ENCODE measurements around the gene EHMT1.

EHMT1 gene

GRCh38 chr9:137583347-137583746 lies 35.5 kb upstream of the EHMT1 start:
- no peak for TF ChIP-seq CTCF (IDR thresholded peaks at IDR 0.05; ENCODE audit: poor library complexity, severe bottlenecking)
- no peak for ATAC-seq (ENCODE audit: low read depth)
- Histone ChIP-seq H3K27ac (ENCODE audit: poor library complexity, severe bottlenecking) (no peak overlapping the region), H3K36me3 (ENCODE audit: low read depth) (peaks cover 48% of the 10 kb centered on the region), H3K4me1 (ENCODE audit: insufficient read depth, poor library complexity, severe bottlenecking) (no peaks in the 10 kb centered on the region), H3K9me3 (ENCODE audit: severe bottlenecking) (no peaks in the 10 kb centered on the region), H3K4me3 (ENCODE audit: severe bottlenecking) (no peak overlapping the region), H3K27me3 (ENCODE audit: insufficient read depth, poor library complexity, severe bottlenecking) (no peaks in the 10 kb centered on the region)
- DNase-seq (ENCODE audit: low spot score): no peak

- no peaks in the 10 kb centered on the region for H3K9me3 ChIP-seq (ENCODE audit: severe bottlenecking)
- no peak for TF ChIP-seq CTCF (IDR thresholded peaks at IDR 0.05; ENCODE audit: poor library complexity, severe bottlenecking)
- no peaks in the 10 kb centered on the region for H3K27me3 ChIP-seq (ENCODE audit: insufficient read depth, poor library complexity, severe bottlenecking)
- peaks cover 53% of the 10 kb centered on the region for H3K36me3 ChIP-seq (ENCODE audit: low read depth)
- no peak overlapping the region for H3K27ac ChIP-seq (ENCODE audit: poor library complexity, severe bottlenecking)
- H3K4me1 ChIP-seq (ENCODE audit: insufficient read depth, poor library complexity, severe bottlenecking): no peaks in the 10 kb centered on the region
- no peak overlapping the region for H3K4me3 ChIP-seq (ENCODE audit: severe bottlenecking)
- ATAC-seq (ENCODE audit: low read depth) (no peak), DNase-seq (ENCODE audit: low spot score) (no peak)
These were observed 34.8 kb upstream of the EHMT1 start for GRCh38 chr9:137583957-137584356.

- Histone ChIP-seq H3K4me1 (ENCODE audit: insufficient read depth, poor library complexity, severe bottlenecking) (no peaks in the 10 kb centered on the region), H3K27me3 (ENCODE audit: insufficient read depth, poor library complexity, severe bottlenecking) (no peaks in the 10 kb centered on the region), H3K27ac (ENCODE audit: poor library complexity, severe bottlenecking) (no peak overlapping the region), H3K36me3 (ENCODE audit: low read depth) (peaks cover 52% of the 10 kb centered on the region), H3K4me3 (ENCODE audit: severe bottlenecking) (no peak overlapping the region), H3K9me3 (ENCODE audit: severe bottlenecking) (no peaks in the 10 kb centered on the region)
- no peak for TF ChIP-seq CTCF (IDR thresholded peaks at IDR 0.05; ENCODE audit: poor library complexity, severe bottlenecking)
- DNase-seq (ENCODE audit: low spot score): no peak
- ATAC-seq (ENCODE audit: low read depth): no peak
These were observed 32.0 kb upstream of the EHMT1 start for GRCh38 chr9:137586854-137587253.

GRCh38 chr9:137588311-137588710 lies 30.5 kb upstream of the EHMT1 start:
- DNase-seq (ENCODE audit: low spot score): no peak
- Histone ChIP-seq H3K27ac (ENCODE audit: poor library complexity, severe bottlenecking) (no peak overlapping the region), H3K4me3 (ENCODE audit: severe bottlenecking) (no peak overlapping the region), H3K9me3 (ENCODE audit: severe bottlenecking) (no peaks in the 10 kb centered on the region), H3K36me3 (ENCODE audit: low read depth) (peaks cover 45% of the 10 kb centered on the region), H3K4me1 (ENCODE audit: insufficient read depth, poor library complexity, severe bottlenecking) (no peaks in the 10 kb centered on the region), H3K27me3 (ENCODE audit: insufficient read depth, poor library complexity, severe bottlenecking) (no peaks in the 10 kb centered on the region)
- no peak for ATAC-seq (ENCODE audit: low read depth)
- no peak for TF ChIP-seq CTCF (IDR thresholded peaks at IDR 0.05; ENCODE audit: poor library complexity, severe bottlenecking)

GRCh38 chr9:137588891-137589290 lies 29.9 kb upstream of the EHMT1 start:
- peaks cover 45% of the 10 kb centered on the region for H3K36me3 ChIP-seq (ENCODE audit: low read depth)
- ATAC-seq (ENCODE audit: low read depth): no peak
- H3K27me3 ChIP-seq (ENCODE audit: insufficient read depth, poor library complexity, severe bottlenecking): no peaks in the 10 kb centered on the region
- H3K9me3 ChIP-seq (ENCODE audit: severe bottlenecking): no peaks in the 10 kb centered on the region
- peak overlapping the region; percentile 56 for H3K27ac ChIP-seq (ENCODE audit: poor library complexity, severe bottlenecking)
- H3K4me3 ChIP-seq (ENCODE audit: severe bottlenecking): peak overlapping the region; percentile 88
- H3K4me1 ChIP-seq (ENCODE audit: insufficient read depth, poor library complexity, severe bottlenecking): no peaks in the 10 kb centered on the region
- TF ChIP-seq CTCF (IDR thresholded peaks at IDR 0.05; ENCODE audit: poor library complexity, severe bottlenecking): no peak
- no peak for DNase-seq (ENCODE audit: low spot score)

All from RWPE2 (cell line).